HepG2 (cell line): ENCODE data around the gene ST3GAL4. TPM values are rescaled to one million over a fixed set of nuclear protein-coding genes. Genes with fewer than 3 reads are reported as not detected.

Experiments
- ATAC-seq: fragments of 200-7000 bp; cut with Tn5 transposase; 3 replicates; pipeline ENCODE4 v1.9.1; 2020; ENCODE audit warnings: mild to moderate bottlenecking, moderate library complexity
- BruUV-seq: library from RNA; stranded (reverse); fragments of 400-500 nt; replicated peaks from 2 replicates; lab custom pipeline; 2021; lab: Mats Ljungman, UMichigan
- CTCF ChIA-PET: fragments of 300-600 bp; formaldehyde crosslinking; extraction: SDS; loops from one replicate; lab custom pipeline; 2021; ENCODE audit warnings: low total read pairs, inconsistent platforms, low intra/inter-chr PET ratio; lab: Yijun Ruan, JAX
- POLR2A ChIA-PET: fragments of 350-600 bp; sonication (Branson Sonifier 250); formaldehyde crosslinking; loops from one replicate; lab custom pipeline; 2020; ENCODE audit warnings: antibody characterized with exemption, inconsistent platforms; lab: Yijun Ruan, JAX
- DNase-seq: peaks from one replicate; pipeline ENCODE4 v3.0.0-alpha.2; 2015; ENCODE audit warnings: low spot score
- FAIRE-seq: peaks from 3 replicates; lab custom pipeline; 2011; peaks lifted over from hg19 to GRCh38; lab: Jason Lieb, UNC
- H2AFZ ChIP-seq: one replicate; pipeline ENCODE4 v1.6.1; 2011; ENCODE audit warnings: low read length, inconsistent platforms
- H3K27ac ChIP-seq: fragments of 300-600 bp; 3 replicates; pipeline ENCODE4 v1.8.0; 2011; ENCODE audit warnings: mixed run types, mild to moderate bottlenecking, mixed read lengths, low read length, inconsistent platforms; ENCODE audit not compliant: insufficient read depth; ENCODE audit errors: extremely low read length
- H3K27me3 ChIP-seq, 2 experiments: fragments of 200-600 bp in 1 of 2; 2 replicates in 1 of 2; 3 replicates in 1 of 2; pipeline versions ENCODE4 v1.6.0 to v1.8.0; 2011; ENCODE audit warnings: low read length in 2 of 2, mild to moderate bottlenecking in 2 of 2, moderate library complexity in 2 of 2, inconsistent platforms in 1 of 2; ENCODE audit not compliant: insufficient read depth in 2 of 2, control insufficient read depth in 1 of 2
- H3K36me3 ChIP-seq, 2 experiments: fragments of 200-600 bp in 1 of 2; replicated peaks in 1 of 2; 2 replicates in 1 of 2; 3 replicates in 1 of 2; pipeline versions ENCODE4 v1.5.1 to v1.8.0; 2011; ENCODE audit warnings: low read length in 2 of 2, inconsistent platforms in 1 of 2; ENCODE audit not compliant: insufficient read depth in 2 of 2, control insufficient read depth in 1 of 2
- H3K4me1 ChIP-seq: 2 replicates; pipeline ENCODE4 v1.5.1; 2012; ENCODE audit warnings: low read length, inconsistent platforms; ENCODE audit not compliant: insufficient read depth
- H3K4me2 ChIP-seq: 2 replicates; pipeline ENCODE4 v1.6.0; 2011; ENCODE audit warnings: low read depth, low read length, inconsistent platforms
- H3K4me3 ChIP-seq, 3 experiments: fragments of 200-600 bp in 1 of 3; sonication (generic), shearing (Covaris generic) in 1 of 3; replicated peaks in 1 of 3; 2 replicates each; pipeline ENCODE4 v1.5.1; 2011 to 2016; ENCODE audit warnings: low read length in 3 of 3, inconsistent platforms in 2 of 3, low read depth in 2 of 3, mild to moderate bottlenecking in 2 of 3, control low read depth in 1 of 3, mixed read lengths in 1 of 3; ENCODE audit not compliant: insufficient read depth in 1 of 3
- H3K79me2 ChIP-seq: one replicate; pipeline ENCODE4 v1.6.1; 2011; ENCODE audit warnings: low read length, inconsistent platforms; ENCODE audit not compliant: insufficient read depth
- H3K9ac ChIP-seq: 2 replicates; pipeline ENCODE4 v1.6.0; 2011; ENCODE audit warnings: mild to moderate bottlenecking, low read depth, low read length, inconsistent platforms; ENCODE audit not compliant: insufficient read depth
- H3K9me3 ChIP-seq: 2 replicates; pipeline ENCODE4 v1.5.1; 2012; ENCODE audit warnings: mild to moderate bottlenecking, low read length
- H4K20me1 ChIP-seq: 2 replicates; pipeline ENCODE4 v1.6.0; 2011; ENCODE audit warnings: inconsistent platforms, mild to moderate bottlenecking, low read length, moderate library complexity; ENCODE audit not compliant: insufficient read depth
- AGO2 ChIP-seq: fragments of 200-400 bp; formaldehyde crosslinking; optimal IDR thresholded peaks from 2 replicates; pipeline ENCODE3; 2017; ENCODE audit warnings: mild to moderate bottlenecking, low read depth, low read length, moderate library complexity
- AHR ChIP-seq: IDR thresholded peaks from 2 replicates; pipeline ENCODE4 v1.6.1; 2018; ENCODE audit warnings: missing genetic modification reagents, missing compliant biosample characterization
- CREB3 ChIP-seq: sonication (generic); formaldehyde crosslinking; IDR thresholded peaks from 2 replicates; pipeline ENCODE4 v1.5.0; 2020; ENCODE audit warnings: missing genetic modification reagents
- EZH2 ChIP-seq: conservative IDR thresholded peaks from 2 replicates; pipeline ENCODE4 v1.6.1; 2012; ENCODE audit warnings: mild to moderate bottlenecking, low read depth, low read length, moderate library complexity
- GATAD2A ChIP-seq: IDR thresholded peaks from 2 replicates; pipeline ENCODE4 v1.6.1; 2016
- HNF4A ChIP-seq: sonication (generic); formaldehyde crosslinking; IDR thresholded peaks from 2 replicates; pipeline ENCODE4 v1.4.0; 2020; ENCODE audit warnings: missing genetic modification reagents
- HNRNPK ChIP-seq: fragments of 200-400 bp; formaldehyde crosslinking; IDR thresholded peaks from 2 replicates; pipeline ENCODE4 v1.6.1; 2018; ENCODE audit warnings: low read length, low read depth, moderate library complexity, mild to moderate bottlenecking; ENCODE audit not compliant: poor library complexity, severe bottlenecking
- NR2F2 ChIP-seq: IDR thresholded peaks from 2 replicates; pipeline ENCODE4 v1.6.1; 2012; ENCODE audit warnings: low read depth, inconsistent platforms, borderline replicate concordance
- NR2F6 ChIP-seq, 2 experiments: IDR thresholded peaks; 2 replicates each; pipeline ENCODE4 v1.6.1; 2016; ENCODE audit warnings: antibody characterized with exemption in 1 of 2, mild to moderate bottlenecking in 1 of 2
- RARA ChIP-seq: IDR thresholded peaks from 2 replicates; pipeline ENCODE4 v1.6.1; 2016; ENCODE audit warnings: missing genetic modification reagents, missing compliant biosample characterization
- RBFOX2 ChIP-seq: fragments of 200-400 bp; formaldehyde crosslinking; IDR thresholded peaks from 2 replicates; pipeline ENCODE4 v1.6.1; 2017; ENCODE audit warnings: low read depth, mild to moderate bottlenecking, low read length
- RBM22 ChIP-seq: fragments of 200-400 bp; formaldehyde crosslinking; optimal IDR thresholded peaks from 2 replicates; pipeline ENCODE3; 2017; ENCODE audit warnings: mild to moderate bottlenecking, low read length, moderate library complexity
- REXO4 ChIP-seq: sonication (generic); formaldehyde crosslinking; IDR thresholded peaks from 2 replicates; pipeline ENCODE4 v1.8.0; 2022; ENCODE audit warnings: missing genetic modification reagents, mild to moderate bottlenecking, borderline replicate concordance
- ZNF207 ChIP-seq: fragments of 450-650 bp; IDR thresholded peaks from 2 replicates; pipeline ENCODE4 v1.6.1; 2016; ENCODE audit warnings: antibody characterized with exemption, borderline replicate concordance
- ZNF772 ChIP-seq: sonication (generic); formaldehyde crosslinking; IDR thresholded peaks from 2 replicates; pipeline ENCODE4 v1.5.0; 2020; ENCODE audit warnings: mild to moderate bottlenecking, missing genetic modification reagents
- WGBS: methylation state at CpG from one replicate; pipeline ENCODE4 v1.1.6; 2017; ENCODE audit warnings: low lambda C conversion rate; 5-methylcytosine and 5-hydroxymethylcytosine counted together
- in situ Hi-C: cut with HindIII; loops from 2 replicates; pipeline ENCODE4 v1.10.0; 2017; ENCODE audit warnings: low pct_unique_long_range_greater_than_20kb; ENCODE audit not compliant: extremely low pct_ligation_motif_present
- intact Hi-C: fragments of 100-400 bp; cut with micrococcal nuclease; formaldehyde crosslinking; loops from one replicate; pipeline ENCODE4 v1.10.0; 2022; ENCODE audit not compliant: unreplicated experiment
- polyA plus RNA-seq, 8 experiments: library from polyadenylated mRNA; depleted of rRNA in 3 of 8; stranded (reverse) in 7 of 8; unstranded in 1 of 8; fragments of >200 nt; fragmentation: Illumina TruSeq in 4 of 8; extraction: Trizol in 4 of 8; gene quantifications; 2 replicates each; pipeline versions ENCODE4 v1.2.1 to v1.2.3, GENCODE V29; 2011 to 2016; ENCODE audit warnings: low read depth in 4 of 8, missing spikeins in 1 of 8, mixed read lengths in 1 of 8; ENCODE audit not compliant: insufficient read depth in 1 of 8
- total RNA-seq, 5 experiments: library from RNA; depleted of rRNA; stranded (reverse); fragments of >200 nt; fragmentation: Illumina TruSeq; extraction: Trizol; gene quantifications; 2 replicates each; pipeline ENCODE4 v1.2.3, GENCODE V29; 2016; ENCODE audit warnings: low read depth in 1 of 5

Gene ST3GAL4
- total and polyA plus RNA-seq, 2 of the 13 experiments (the other 11 are each of a cell fraction or from before 2014, with no cell fraction given): 9.1 to 13.3 TPM

- TF ChIP-seq AHR (no peak), ZNF207 (no peak), GATAD2A (CRISPR knock-in tag) (no peak)
- H4K20me1 ChIP-seq: no peaks in the 10 kb centered on the region
- no peaks in the 10 kb centered on the region; a peak in 1 of 5 replicates for H3K27me3 ChIP-seq
- no peak overlapping the region for H3K9ac ChIP-seq
- ATAC-seq (no peak), DNase-seq (no peak), FAIRE-seq (no peak)
- H3K27ac ChIP-seq: no peak overlapping the region
- WGBS: 80% methylated on average over 2 of the region's 2 CpGs
- H3K4me2 ChIP-seq: peak overlapping the region; percentile 91
- no TSS peak for BruUV-seq
- in situ Hi-C loops: no loop called here
- intact Hi-C loops: no loop called here
- CTCF ChIA-PET: interaction anchor here (0.7 kb wide), 1 partner anchor 48 kb away, joined by 3 read pairs; no protein-coding TSS in a partner anchor
- POLR2A ChIA-PET: interaction anchor here (1.7 to 3.7 kb wide), 2 partner anchors 55 to 90 kb away, joined by 5 to 24 read pairs; partner anchors contain the start of genes DCPS, FOXRED1 and SRPRA
- H3K79me2 ChIP-seq: peaks cover 20% of the 10 kb centered on the region
- H3K4me1 ChIP-seq: peaks cover 31% of the 10 kb centered on the region
- no peak overlapping the region for H2AFZ ChIP-seq
- H3K4me3 ChIP-seq: no peak overlapping the region
- H3K36me3 ChIP-seq: no peaks in the 10 kb centered on the region
- no peaks in the 10 kb centered on the region for H3K9me3 ChIP-seq
These were observed 3.3 kb downstream of the ST3GAL4 start for GRCh38 chr11:126358763-126359160.

GRCh38 chr11:126359431-126360048, 4.1 kb downstream of the ST3GAL4 start:
- Histone ChIP-seq H3K4me3 (no peak overlapping the region), H3K27ac (no peak overlapping the region), H4K20me1 (no peaks in the 10 kb centered on the region), H2AFZ (no peak overlapping the region), H3K4me2 (no peak overlapping the region), H3K9me3 (no peaks in the 10 kb centered on the region), H3K9ac (no peak overlapping the region), H3K27me3 (no peaks in the 10 kb centered on the region; a peak in 1 of 5 replicates), H3K79me2 (peaks cover 17% of the 10 kb centered on the region), H3K36me3 (no peaks in the 10 kb centered on the region), H3K4me1 (peaks cover 27% of the 10 kb centered on the region)
- no TSS peak for BruUV-seq
- WGBS: 69% methylated on average over 14 of the region's 16 CpGs
- TF ChIP-seq RBM22 (no peak), NR2F2 (peak; percentile 45; the same call in 1 of the 2 replicates), RARA (CRISPR knock-in tag) (0 out of 2 replicates have a peak, but pooled peaks have one; percentile 6), EZH2 (no peak), CREB3 (CRISPR knock-in tag) (no peak), HNF4A (CRISPR knock-in tag) (0 out of 2 replicates have a peak, but pooled peaks have one; percentile 15), RBFOX2 (peak; percentile 21; the same call in 1 of the 2 replicates), HNRNPK (peak; percentile 24), REXO4 (CRISPR knock-in tag) (no peak), AGO2 (peak; percentile 23), NR2F6 (IDR thresholded peaks at IDR 0.05) (peak; percentile 40; the same call in 1 of the 2 replicates), NR2F6 (CRISPR knock-in tag; IDR thresholded peaks at IDR 0.05) (no peak), ZNF772 (no peak)
- DNase-seq (no peak), FAIRE-seq (peak; percentile 42), ATAC-seq (no peak)
- POLR2A ChIA-PET: no interaction called here
- CTCF ChIA-PET: interaction anchor here (0.7 kb wide), 1 partner anchor 49 kb away, joined by 3 read pairs; no protein-coding TSS in a partner anchor
- in situ Hi-C loops: no loop called here
- intact Hi-C loops: no loop called here
